C1 segment of cervical spinal cord (tissue), 14 donors: ENCODE results near the gene UBR7.

Experiments used
- DNase-seq, 14 donors: peaks; one replicate each; lab custom pipeline; 2025; lab: John Stamatoyannopoulos, UW

Gene UBR7

DNA sequence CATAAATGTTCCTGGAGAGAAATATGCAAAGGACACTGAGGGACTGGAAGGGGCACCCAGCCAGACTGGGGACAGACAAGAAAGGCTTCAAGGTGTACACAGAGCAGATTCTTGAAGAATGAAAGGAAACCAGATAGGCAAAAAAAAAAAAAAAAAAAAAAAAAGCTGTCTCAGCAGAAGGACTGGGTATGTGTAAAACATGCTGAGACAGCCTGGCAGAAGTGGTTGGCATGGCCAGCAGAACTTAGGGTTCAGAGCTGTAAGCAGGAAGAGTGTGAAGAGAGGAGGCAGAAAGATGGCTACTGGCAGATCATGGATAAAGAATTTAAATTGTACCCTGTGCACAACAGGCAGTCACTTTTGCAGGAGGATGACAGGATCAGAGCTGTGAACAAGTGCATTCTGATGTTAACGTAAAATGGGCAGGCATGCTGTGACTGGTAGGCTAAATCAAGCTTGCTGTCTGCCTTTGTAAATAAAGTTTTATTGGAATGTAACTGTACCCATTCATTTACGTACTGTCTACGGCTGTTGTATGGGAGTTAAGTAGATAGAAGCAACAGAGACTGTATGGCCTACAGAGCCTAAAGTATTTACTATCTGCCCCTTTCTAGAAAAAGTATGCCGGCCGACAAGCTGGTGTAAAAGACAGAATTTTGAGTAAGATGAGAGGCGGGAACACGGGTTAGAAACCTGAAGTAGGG, 42.2 kb downstream of the UBR7 start:
- no peak for DNase-seq

DNA sequence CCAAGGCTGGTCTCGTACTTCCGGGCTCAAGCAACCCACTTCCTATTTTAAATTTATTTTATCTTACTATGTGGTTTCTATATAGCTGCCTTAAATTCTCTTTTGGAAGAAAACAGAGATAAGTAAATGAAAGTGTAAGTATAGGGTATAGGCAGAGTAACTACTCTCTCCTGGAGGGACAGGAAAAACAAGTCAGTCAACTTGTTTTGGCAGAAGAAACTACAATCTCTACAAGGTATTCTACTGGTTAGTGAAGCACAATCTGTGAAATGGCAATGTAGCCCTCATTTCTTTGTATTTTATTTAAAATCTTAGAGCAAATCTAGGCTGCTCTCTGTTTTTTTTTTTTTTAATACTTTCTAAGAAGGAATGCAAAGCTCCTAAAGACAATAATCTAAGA, 55.4 kb downstream of the UBR7 start:
- no peak for DNase-seq

DNA sequence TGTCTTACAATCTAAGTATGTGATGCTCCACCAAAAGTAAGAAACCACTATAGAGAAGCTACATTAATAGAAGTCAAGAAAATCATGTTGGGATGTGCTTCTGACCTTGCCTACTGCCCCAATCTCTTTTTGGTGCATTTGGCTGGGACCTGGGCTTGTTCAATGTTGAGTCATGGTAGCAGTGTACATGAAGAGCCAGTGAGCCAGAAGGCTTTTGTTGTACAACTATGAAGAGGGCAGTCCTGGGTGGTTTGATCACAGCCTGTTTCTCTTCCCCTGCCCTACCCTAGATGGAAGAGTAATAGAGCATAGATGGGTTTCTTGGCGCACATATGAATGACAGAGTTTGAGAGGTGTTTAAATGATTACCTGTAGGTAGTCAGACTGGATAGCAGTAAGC, 56.4 kb downstream of the UBR7 start:
- DNase-seq = no peak

DNA sequence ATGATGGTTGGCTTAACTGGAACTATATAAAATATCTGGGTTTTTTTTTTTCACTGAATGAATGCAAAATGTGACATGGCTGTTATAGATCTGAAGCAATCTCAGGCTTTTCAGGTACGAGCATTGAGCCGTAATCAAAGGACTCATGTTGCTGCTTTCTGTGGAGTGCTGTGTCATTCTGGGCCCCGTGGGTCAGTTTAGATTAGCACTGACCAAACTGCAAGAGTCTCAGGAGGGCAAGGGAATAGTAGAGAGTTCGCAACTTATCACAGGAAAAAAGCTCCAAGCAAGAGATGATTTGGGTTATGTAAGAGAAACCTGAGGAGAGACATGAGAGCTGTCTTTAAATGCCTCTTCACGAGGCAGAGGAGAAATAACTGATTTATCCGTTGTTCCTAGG, 59.1 kb downstream of the UBR7 start:
- no peak for DNase-seq

DNA sequence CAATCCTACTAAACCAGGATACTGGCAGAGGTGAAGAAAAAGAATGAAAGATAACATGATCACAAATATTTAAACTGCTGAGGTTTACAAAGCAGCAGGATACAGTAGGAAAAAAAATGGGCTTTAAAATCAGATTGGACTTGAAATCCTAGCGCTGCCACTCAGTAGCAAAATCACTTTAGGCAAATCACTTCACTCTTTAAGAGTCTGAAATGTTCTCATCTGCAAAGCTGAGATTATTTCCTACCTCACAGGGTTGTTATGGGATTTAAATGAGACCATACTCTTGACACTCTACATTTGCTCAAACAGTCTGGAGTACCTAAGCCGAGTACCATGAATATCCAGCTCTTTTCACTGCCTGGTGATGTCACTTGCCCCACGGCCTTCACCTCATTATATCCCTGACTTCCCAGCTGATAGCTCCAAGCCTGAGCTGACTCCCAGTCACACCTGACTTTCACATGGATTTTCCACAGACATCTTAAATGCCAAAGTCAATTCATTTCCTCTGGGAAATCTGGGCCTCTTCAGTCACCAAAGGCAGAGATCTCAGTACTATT, 60.2 kb downstream of the UBR7 start:
- DNase-seq = no peak

GRCh38 chr14:93268406-93268805, 61.4 kb downstream of the UBR7 start:
- DNase-seq = no peak

- DNase-seq = peak in 12 of 14 donors; percentile 12 to 74 (median 49)
Observed at GRCh38 chr14:93269341-93270068, 62.4 kb downstream of the UBR7 start.

DNA sequence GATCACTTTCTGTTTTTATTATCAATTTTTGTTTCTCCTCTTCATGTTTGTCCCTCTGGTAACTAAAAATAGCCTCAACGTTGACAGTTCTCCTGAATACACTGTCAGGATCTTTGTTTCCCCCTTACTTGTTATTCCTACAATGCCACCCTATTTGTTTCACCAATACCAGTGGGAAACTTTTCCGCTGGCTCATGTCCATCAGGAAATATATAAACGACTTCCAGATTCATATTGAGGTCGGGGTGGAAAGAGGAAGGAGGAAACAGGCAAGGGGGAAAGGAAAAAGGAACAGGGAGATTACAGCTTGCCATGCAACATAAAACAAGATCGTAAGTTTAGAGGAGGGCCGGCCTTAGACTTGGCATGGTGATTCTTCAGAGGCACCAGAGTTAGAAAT, 64.1 kb downstream of the UBR7 start:
- DNase-seq = no peak

DNA sequence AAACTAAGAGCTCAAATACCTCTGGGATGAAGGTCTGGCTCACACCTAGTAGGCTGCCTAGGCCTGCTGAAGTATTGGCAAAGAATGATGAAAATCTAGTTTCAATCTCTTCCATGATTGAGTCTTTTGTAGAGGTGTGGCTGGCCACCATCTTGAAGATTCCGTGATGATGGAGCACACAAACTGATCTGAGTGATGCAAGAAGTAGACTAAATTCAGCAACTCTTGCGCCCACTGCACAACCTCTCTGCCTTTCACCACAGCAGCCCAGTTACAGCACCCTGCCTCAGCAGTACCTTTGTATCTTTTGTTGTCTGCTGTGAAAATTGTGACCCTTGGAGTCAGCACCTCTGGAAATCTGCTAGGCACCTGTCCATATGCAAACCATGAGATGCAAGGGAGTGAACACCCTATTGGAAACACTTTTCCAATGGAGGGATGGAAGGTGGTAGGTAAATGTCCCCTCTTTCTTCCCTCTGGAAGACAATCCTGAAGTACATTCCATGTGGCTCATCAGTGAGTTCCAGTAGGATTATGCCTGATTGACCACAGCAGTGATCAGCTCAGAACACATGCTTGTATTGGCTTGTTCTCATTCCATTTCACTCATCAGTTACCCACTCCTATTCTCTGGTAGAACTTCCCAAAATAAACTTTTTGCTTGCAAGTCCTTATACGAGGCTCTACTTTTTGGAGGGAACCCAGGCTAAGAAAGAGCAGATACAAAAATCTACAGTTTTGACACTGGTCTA, 67.2 kb downstream of the UBR7 start:
- DNase-seq = no peak

DNA sequence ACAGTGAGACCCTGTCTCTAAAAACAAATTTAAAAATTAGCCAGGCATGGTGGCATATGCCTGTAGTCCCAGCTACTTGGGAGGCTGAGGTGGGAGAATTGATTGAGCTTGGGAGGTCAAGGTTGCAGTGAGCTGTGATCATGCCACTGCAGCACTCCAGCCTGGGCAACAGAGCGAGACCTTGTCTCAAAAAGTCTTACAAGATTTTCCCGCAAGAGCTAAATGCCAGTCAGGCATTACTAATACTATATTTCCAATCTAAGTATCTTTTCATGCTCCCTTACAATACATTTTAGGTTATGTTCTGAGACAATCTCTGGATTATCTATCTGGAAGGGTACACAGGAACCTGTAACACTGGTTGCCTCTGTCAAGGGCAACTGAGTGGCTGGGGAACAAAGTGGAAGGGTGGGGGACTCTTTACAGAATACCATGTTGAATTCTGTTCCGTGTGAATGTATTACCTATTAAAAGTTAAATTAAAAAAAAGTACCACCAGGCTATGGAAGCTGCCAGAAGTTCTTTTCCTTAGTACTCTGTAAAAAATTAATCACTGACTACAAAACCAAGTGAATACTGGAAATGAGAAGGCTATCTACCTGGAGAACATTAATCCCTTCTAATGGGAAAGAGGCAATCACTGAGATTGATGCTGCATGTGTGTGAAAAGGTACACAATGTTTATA, 69.1 kb downstream of the UBR7 start:
- DNase-seq = no peak
